GM19395 (cell line): ENCODE data around the gene DLEU7.

ENCODE experiments used
- ATAC-seq: cut with Tn5 transposase; IDR thresholded peaks from one replicate; pipeline ENCODE4 v1.9.1; 2021; ENCODE audit warnings: mild to moderate bottlenecking, moderate library complexity; ENCODE audit not compliant: unreplicated experiment

DLEU7 gene

GRCh38 chr13:50844084-50844875 is 788 bp upstream of the DLEU7 start:
- no peak for ATAC-seq

DNA sequence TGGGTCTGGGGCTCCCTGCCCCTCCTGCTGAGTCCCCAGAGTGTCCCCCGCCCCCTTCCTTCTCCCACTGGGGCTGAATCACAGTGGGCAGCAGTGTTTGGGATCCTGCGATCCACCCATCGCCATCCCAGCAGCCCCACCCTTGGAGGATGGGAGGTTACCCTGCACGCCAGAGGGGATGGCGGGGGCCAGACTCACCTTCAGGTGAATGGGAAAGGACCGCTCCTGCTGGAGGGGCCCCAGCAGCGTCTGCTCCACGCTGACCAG is 569 bp downstream of the DLEU7 start:
- ATAC-seq, result no peak

DNA sequence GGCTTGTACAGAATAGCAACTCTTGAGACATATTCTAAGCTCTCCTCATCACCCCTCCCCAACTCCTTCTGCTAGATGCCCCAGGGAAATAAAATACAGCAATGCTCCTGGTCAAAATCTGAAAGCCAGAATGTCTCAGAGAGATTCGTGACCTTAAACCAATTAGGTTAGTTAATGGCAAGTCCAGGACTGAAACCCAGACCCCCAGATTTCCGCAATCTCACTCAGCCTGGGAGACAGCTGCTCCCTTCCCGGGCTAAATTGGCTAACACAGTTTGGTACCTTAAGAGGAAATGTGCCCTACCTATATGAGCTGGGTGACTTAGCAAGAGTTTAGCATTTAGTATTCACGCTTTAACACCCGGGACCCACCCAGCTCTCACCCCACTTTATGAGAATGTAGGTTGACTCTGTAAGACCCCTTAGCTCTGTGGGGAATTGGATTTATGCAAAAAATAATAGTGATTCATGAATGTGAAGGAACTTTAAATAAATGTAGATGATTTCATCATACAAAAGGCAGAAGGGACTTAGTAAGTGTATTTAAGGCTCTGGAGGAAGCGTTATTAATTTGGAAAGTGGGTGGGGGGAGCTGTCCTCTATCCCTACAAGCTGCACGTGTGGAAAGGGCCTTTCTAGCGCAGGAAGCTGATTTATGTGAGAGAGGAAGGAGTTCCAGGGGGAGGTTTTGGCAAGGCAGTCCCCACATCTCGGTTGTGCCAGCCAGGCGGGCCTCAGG is 1.1 kb downstream of the DLEU7 start:
- no peak for ATAC-seq

- no peak for ATAC-seq
Measured at GRCh38 chr13:50841786-50842185, 1.7 kb downstream of the DLEU7 start.

DNA sequence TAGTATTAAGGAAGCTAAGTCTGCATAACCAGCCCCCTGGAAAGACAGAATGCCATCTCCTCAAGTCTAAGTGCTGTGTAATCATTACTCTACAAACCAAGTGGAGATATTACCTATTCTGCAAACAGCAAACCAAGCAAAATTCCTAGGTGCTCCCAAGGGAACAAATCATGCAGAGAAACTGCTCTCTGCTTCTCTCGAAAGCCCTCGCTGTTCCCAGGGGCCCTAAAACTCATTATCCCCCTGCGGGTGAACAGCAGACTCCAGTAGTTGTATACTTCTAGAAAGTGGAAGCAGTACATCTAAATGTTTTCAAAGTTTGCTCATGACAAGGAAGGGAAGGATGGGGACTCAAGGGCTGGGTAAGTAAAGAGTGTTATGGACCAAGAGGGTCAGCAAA is 3.2 kb downstream of the DLEU7 start:
- no peak for ATAC-seq

DNA sequence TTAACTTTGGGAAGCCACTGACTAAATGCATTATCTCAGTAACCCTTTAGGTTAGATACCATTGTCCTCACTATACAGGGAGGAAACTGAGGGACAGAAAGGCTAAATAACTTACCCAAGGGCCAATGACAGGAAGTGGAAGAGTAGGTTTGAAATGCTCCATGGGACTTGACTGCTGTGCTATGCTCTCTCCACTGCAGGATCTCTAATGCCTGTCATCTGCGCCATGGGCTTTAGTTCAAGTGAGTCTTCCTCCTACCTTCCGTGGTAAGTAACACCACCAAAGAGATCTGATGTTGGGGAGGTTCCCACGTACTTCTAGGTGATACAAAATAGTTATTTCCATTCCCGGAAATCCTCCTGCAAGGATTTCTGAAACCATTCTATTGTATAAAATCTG is 3.7 kb downstream of the DLEU7 start:
- no peak for ATAC-seq

DNA sequence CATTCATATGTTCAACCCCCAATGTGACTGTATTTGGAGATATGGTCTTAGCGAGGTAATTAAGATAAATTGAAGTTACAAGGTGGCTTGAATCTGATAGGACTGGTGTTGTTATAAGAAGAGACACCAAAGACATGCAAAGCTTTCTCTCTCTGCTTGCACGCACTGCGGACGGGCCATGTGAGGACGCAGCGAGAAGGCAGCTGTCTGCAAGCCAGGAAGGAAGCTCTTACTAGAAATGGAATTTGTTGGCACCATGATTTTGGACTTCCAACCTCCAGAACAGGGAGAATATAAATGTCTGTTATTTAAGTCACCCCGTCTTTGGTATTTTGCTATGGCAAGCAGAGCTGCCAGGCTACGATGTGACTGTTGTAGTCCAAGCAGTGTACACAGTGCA is 4.8 kb downstream of the DLEU7 start:
- no peak for ATAC-seq

DNA sequence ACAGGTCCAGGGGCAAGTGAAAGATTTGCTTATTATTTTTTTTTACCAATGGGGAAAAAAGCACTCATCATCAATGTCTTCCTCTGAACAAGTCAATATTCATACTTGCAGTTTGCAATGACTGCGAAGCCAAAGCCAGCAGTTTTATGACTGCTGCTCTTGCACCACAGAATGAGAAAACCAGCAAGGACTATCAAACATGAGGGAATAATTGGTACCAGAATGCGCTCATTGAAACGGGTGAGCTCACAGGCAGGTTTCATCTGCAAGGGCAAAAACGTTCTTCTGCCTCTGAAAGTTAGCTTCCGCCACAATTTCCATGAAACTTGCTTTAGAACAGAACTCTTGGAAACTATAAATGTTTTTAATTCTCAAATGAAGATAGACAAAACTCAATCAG is 5.5 kb downstream of the DLEU7 start:
- no peak for ATAC-seq

- no peak for ATAC-seq
Measured at GRCh38 chr13:50831512-50831911, 12.0 kb downstream of the DLEU7 start.

GRCh38 chr13:50829896-50830295 is 13.6 kb downstream of the DLEU7 start:
- ATAC-seq, result no peak

GRCh38 chr13:50829226-50829625 is 14.3 kb downstream of the DLEU7 start:
- no peak for ATAC-seq

DNA sequence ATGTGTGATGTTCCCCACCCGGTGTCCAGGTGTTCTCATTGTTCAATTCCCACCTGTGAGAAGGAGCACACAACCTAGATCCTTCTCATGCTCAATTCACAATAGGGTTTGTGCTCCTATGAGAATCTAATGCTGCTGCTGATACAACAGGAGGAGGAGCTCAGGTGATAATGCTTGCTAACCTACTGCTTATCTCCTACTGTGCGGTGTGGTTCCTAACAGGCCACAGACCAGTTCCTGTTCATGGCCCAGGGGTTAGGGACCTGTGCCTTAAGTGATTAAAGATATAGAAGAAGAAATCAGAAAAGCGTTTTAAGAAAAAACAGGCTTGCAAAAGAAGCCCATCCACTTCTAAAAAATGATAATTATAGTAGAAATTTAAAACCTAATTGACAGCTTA is 17.5 kb downstream of the DLEU7 start:
- no peak for ATAC-seq

DNA sequence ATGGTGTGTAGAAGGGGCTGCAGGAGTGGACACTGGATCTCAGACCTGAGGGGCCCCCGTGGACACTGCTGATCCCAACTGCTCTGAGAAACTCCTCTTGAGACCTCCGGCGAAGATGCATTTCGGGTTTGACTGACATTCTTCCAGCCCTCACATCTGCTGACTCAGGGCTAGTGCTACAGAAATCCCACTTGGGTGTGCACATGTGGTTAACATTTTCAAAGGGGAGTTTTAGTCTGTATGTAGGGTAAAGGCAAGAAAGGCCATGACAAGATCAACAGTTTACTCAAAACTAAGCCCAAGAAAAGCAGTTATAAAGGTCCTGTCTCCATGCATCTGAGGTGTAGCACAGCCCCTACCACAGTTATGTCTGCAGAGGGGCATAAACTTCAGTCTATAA is 31.2 kb downstream of the DLEU7 start:
- no peak for ATAC-seq

- ATAC-seq, result peak; percentile 97
Measured at GRCh38 chr13:50810998-50811397, 32.5 kb downstream of the DLEU7 start.

DNA sequence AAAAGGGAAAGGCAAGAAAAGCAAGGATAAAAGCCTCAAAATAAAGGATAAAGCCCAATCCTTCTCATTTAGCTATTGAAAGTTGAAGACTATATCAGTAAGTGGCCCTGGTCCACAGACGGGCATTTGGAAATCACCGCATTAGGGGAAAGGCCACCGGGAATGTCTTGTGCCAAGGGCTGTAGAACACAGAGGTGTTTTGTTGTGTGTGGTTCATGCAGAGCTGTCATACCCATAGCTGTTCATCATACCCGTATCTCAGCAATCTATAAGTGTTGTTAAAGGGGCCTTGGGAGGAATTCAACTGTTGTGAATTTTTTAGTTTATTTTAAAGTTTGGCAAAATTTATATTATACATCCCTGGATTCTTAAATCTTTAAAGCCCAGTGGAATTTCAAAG is 33.0 kb downstream of the DLEU7 start:
- no peak for ATAC-seq

GRCh38 chr13:50809133-50810090 is 34.1 kb downstream of the DLEU7 start:
- ATAC-seq, result no peak

GRCh38 chr13:50805805-50806204 is 37.7 kb downstream of the DLEU7 start:
- ATAC-seq, result no peak

GRCh38 chr13:50801087-50801931 is 42.2 kb downstream of the DLEU7 start:
- peak; percentile 86 for ATAC-seq

DNA sequence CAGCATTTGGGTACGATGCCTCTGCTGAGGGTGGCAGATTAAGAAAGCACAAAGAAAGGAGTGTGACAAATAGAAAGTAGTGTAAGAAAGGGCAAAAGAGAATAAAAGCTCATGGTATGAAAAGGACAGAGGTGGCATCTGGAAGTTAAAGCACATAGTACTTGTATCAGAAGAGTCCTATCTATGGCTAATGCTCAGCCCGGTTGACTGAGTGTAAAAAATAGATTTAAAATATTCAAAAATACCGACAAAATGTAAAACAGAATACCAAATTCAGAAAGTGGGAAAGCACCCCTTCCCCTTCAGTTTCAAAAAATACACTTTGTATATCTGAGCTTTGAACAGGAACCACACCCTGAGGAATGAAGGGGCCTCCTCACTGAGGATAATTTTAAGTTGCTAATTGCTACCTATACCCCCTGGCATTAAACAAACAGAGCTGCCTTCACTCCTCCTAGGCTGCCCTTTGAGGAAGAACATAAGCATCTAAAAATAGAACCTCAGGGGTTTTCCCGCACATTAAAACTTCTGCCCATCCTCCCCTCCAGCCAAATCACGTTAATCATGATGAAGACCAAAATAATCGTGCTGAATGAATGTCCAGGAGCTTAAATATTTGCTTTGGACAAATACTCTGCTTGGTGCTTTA is 43.3 kb downstream of the DLEU7 start:
- ATAC-seq, result no peak

DNA sequence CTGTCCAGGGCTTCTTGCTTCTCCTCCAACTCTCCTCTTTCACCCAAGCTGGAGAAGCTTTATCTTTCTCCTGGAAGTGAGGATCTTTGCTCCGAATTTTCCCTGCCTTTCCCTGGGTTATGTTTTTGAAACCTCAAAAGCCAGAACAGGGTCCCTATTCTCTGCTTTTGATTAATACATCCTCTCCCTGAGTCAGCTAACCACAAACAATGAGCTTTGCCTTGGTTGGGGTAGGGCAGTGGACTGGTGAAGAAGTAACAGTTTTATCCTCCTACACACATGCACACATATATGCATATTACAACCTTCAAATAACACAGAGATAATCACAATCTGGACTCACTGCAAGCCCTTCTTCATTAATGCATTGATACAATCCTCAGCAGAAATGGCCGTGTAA is 44.6 kb downstream of the DLEU7 start:
- no peak for ATAC-seq
